ENCODE measurements around the gene UGT1A9.

Gene UGT1A9

DNA sequence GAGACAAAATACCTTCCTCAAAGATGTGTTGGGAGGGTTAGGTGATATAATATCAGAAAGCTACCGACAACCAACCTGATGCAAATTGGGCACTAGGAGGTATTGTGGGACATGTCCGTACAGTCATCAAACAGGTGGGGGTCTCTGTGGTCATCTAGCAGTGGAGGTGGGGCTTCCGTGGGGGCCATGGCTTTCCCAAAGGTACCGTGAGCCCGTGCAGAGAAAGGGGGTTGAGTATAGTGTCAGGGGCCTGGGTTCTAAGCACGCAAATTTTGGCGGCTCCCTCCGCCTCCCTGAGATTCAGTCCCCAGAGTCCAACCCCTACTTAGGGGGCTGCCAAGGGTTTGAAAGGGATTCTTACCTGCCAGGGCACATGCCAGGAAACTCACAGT is 150.0 kb downstream of the UGT1A9 start:
- POLR2A ChIA-PET (ENCODE audit: low non-redundant PET) = no interaction called here
- no peak overlapping the region for H3K27ac ChIP-seq
- CTCF ChIA-PET = no interaction called here
- TF ChIP-seq, protein P1, sequence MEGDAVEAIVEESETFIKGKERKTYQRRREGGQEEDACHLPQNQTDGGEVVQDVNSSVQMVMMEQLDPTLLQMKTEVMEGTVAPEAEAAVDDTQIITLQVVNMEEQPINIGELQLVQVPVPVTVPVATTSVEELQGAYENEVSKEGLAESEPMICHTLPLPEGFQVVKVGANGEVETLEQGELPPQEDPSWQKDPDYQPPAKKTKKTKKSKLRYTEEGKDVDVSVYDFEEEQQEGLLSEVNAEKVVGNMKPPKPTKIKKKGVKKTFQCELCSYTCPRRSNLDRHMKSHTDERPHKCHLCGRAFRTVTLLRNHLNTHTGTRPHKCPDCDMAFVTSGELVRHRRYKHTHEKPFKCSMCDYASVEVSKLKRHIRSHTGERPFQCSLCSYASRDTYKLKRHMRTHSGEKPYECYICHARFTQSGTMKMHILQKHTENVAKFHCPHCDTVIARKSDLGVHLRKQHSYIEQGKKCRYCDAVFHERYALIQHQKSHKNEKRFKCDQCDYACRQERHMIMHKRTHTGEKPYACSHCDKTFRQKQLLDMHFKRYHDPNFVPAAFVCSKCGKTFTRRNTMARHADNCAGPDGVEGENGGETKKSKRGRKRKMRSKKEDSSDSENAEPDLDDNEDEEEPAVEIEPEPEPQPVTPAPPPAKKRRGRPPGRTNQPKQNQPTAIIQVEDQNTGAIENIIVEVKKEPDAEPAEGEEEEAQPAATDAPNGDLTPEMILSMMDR (conservative IDR thresholded peaks at IDR 0.05; ENCODE audit: low read depth) = no peak
- no peak for DNase-seq (ENCODE audit: low spot score)

GRCh38 chr2:233822101-233822771 is 150.5 kb downstream of the UGT1A9 start:
- CTCF ChIA-PET = interaction anchor here (0.7 kb wide), 1 partner anchor 1208 kb away, joined by 3 read pairs; no protein-coding TSS in a partner anchor
- POLR2A ChIA-PET (ENCODE audit: low non-redundant PET) = no interaction called here
- TF ChIP-seq, protein P1 (conservative IDR thresholded peaks at IDR 0.05; ENCODE audit: low read depth) = no peak
- DNase-seq (ENCODE audit: low spot score) = no peak
- no peak overlapping the region for H3K27ac ChIP-seq
